A204.1 (cell line): Measurements from ENCODE around the gene IGF1R.

Experiments
- FAIRE-seq: peaks from 2 replicates; lab custom pipeline; 2012; peaks lifted over from hg19 to GRCh38; lab: Jason Lieb, UNC

Gene IGF1R

DNA sequence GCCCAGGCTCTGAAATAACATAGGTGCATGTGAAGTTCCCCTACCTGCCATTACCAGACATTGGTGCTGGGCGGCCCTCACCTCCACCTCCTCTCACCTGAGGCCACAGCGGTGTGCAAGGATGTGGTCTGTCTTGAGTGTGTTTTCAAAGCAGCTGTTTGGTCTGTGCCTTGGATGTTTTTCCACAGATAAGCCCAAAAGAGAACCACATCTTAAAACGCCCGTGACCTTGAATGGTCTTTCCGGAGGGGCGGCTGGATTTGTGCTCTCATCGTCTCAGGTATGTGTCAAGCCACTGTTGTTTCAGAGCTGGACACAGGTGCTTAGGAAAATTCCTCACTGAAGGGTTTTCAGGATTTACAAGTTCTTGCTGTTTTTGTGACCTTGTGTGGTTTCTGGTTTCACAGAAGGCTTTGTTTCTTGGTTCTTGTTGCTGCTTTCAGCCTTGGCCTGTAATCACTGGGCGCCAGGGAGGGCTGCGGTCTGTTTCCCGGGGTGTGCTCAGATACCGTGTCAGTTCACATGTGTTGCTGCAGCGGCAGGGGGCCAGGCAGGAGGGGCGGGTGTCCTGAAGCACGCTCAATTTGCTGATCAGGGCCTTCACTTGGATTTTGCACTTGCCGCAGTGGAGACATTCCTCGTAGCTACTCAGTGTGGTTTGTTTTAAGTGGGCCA, 128.4 kb downstream of the IGF1R start:
- FAIRE-seq = no peak

DNA sequence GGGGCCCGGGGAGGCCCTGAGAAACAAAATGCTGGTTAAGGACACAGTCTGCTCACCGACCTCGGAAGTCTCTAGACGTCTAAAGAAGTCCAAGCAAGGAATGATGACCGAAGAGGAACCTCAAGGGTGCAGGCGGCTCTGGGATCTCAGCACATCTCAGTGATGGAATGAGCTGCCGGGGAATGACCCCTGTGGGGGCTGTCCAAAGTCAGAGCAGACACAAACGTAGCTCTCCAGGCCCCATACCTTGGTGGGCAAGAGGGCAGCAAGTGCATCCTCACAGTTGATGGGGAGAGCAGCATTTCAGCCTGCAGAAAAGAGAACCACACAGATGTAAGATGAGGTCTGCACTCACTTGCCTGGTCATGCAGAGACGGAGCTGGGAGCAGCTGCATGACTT, 129.1 kb downstream of the IGF1R start:
- FAIRE-seq = no peak

GRCh38 chr15:98778263-98778959, 130.1 kb downstream of the IGF1R start:
- FAIRE-seq = no peak

GRCh38 chr15:98778960-98779359, 130.6 kb downstream of the IGF1R start:
- no peak for FAIRE-seq

GRCh38 chr15:98779463-98780071, 131.2 kb downstream of the IGF1R start:
- FAIRE-seq = no peak

GRCh38 chr15:98781838-98782237, 133.5 kb downstream of the IGF1R start:
- FAIRE-seq = no peak

DNA sequence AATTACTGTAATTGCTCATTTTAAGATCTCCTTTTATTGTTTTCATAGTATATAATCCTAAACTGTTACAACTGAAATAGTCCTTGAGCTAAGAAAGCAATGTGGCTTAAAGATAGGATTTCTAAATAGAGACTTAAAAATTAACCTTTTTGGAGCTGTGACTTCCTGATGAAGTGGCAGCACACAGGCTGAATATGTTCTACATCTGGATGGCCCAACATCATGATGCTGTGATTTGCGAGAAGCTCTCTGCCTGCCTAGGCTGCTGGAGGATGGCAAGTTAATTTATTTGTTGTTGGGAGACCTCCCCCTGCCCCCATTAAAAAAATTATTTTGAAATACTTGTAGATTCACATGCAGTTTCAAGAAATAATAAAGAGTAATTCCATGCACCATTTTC, 134.5 kb downstream of the IGF1R start:
- FAIRE-seq = no peak

DNA sequence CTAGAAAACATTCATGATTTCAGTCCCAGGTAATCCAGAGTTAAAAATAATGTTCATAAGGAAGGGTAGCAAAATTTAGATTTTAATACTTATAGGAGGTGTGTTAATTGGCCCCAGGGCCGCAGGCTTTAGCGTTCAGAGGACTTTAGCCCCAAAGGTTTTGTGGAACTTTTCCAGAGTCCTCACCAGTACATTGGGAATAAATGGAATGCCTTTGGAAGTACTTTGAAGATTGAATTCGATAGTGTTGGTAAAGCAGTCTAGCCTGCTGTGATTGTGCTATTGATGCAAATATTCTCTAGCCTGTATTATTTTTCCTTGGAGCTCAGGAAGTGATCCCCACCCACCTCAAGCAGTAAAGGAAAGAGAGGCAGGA, 137.1 kb downstream of the IGF1R start:
- FAIRE-seq = no peak

DNA sequence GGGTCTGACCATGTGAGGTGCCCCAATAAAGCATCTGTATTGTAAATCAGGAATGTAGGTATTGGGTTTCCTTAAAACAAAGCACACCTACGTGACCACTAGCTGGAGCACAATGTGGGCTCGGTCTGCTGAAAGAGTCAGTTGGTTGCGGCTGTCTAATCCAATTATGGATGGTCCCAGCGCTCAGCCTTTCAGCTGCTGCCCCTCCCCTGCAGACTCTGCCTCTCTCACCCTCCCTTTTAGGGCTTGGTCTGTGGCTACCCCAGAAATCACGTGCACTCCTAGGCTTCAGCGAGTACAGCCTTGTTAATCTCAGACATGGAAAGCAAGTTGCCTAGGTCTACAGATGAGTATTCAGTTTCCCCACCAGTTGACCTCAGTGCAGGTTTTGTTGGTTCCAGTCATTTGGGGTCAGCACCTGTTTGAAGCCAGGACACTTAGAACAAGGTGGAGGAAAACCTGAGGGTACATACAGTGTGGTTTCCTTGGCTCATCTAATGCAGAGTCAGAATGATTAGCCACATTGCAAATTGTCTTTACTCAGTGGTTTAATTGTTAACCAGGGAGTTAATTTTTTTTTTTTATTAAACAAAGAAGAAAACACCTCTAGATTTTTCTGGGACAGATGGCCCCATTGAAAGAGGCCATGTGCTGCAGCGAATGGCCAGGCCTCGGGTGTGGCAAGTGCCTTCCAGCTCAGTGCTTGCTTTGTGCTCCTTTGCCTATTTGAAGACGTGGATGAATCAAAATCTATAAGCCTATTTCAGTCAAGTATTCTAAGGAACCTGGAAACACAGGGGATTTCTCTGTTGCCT, 137.7 kb downstream of the IGF1R start:
- no peak for FAIRE-seq

- FAIRE-seq = no peak
Observed at GRCh38 chr15:98786717-98787116, 138.4 kb downstream of the IGF1R start.

DNA sequence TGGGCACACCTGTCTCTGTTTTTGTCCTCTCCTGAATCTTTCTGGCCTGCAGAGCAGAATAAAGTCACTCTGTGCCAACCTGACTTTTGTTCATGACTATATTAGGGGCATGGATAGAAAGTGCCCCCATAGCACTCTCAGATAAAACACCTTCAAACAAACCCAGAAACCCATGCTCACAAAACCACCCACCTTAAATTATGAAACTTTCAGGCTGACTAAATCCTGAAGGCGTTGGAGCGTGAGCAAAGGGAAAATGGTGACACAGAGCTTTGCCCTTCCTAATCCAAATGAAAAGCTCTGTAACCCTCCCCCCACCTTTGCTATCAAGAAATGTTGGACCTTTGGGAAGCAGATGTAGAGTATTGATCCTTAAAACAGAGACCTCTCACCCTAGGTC, 138.9 kb downstream of the IGF1R start:
- FAIRE-seq = no peak

DNA sequence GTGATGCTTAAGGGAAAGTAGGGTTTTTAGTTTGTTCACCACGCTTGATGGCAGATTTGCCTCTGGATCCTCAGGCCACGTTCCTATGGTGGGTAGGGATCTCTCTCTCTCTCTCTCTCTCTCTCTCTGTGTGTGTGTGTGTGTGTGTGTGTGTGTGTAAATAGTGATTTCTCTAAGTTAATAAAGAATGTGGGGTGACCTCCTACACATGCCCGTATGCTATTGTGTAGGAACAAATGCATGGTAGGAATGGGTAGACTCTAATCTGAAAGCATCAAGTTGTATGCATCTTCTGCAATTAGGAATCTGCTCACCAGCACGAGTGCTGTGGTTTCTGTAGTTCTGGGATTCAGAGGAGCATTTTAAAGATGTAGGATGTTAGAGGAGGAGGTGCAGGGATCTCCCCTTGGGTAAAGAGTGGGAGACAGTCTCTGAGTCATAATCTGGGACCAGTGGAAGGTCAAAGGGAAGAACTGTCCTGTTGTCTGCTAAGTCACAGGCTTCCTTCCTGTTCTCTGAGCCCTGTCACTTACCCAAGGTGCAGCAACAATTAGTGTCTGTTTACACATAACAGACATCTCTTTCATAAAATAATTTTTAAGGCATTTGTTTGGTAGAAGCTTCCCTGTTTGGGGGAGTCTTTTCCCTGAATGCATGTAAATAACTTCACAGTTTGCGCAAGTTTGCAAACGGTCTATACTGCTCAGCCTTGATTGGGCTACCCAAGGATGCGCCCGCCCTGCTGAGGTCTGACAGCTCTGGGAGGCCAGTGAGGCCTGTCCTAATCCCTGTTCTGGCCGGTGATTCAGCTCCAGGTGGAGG, 139.8 kb downstream of the IGF1R start:
- FAIRE-seq = no peak

DNA sequence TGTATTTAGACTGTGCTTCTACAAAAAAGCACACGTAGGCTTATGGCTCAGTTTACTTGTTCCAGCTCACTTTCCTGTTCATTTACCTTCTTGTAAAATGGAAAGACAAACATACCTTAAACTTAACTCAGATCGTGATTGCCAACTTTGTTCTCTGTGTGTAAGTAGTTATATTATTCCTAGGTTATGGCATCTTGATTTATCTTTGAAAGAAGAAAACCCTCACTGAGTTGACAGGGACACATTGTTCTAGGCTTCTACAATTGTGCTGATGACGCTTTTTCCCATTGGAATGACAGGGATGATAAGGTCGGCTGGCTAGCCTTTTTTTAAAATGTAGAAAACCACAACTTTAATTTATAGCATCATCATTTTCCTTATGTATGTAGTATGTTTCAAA, 140.7 kb downstream of the IGF1R start:
- no peak for FAIRE-seq

GRCh38 chr15:98790270-98790669, 141.9 kb downstream of the IGF1R start:
- no peak for FAIRE-seq

DNA sequence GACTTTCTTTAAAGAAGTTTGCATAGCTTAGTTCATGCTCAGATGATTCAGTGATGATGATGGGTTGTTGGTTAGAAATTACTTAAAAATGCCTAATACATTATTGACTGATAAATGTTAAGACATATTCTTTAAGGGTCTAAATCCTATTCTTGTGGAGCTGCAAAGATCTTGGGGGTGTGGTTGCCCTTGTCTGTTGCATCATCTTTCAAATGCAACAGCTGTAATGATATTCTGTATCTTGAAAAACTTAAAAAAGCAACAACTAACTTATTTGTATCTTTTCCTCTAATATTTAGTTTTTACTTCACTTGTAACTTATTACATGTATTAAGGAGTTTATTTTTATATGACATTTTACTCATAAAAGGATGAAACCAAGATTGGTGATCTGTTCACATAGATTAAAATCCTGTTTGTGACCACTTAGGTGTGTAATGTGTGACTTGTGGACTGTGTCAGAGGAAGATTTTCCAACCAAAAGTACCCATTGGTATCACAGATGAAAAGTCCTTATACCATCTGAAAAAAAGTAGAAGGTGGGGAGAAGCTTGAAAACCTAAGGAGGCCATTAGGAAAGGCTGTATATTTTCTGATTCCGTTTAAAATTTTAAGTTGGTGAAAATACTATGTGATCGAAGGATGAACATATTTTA, 142.8 kb downstream of the IGF1R start:
- no peak for FAIRE-seq

GRCh38 chr15:98792117-98792516, 143.8 kb downstream of the IGF1R start:
- no peak for FAIRE-seq

DNA sequence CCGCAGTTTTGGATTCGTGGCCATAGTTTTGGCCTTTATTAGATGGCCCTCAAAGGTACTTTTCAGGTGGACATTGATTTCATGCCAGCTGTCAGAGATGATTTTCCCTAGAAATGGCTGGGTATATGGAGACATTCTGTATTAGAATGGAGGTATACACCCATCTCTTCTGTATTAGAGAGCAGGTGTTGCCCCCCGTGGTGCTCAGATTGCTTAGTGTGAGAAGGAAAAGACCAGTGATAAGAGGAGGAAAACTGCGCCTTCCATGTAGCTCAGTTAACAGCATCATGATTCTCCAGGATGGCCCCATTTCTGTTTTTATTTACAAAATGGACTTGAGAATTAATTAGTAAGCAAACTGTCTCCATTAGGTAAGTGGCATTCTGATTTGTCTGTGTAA, 145.9 kb downstream of the IGF1R start:
- no peak for FAIRE-seq

GRCh38 chr15:98794748-98795147, 146.4 kb downstream of the IGF1R start:
- no peak for FAIRE-seq

DNA sequence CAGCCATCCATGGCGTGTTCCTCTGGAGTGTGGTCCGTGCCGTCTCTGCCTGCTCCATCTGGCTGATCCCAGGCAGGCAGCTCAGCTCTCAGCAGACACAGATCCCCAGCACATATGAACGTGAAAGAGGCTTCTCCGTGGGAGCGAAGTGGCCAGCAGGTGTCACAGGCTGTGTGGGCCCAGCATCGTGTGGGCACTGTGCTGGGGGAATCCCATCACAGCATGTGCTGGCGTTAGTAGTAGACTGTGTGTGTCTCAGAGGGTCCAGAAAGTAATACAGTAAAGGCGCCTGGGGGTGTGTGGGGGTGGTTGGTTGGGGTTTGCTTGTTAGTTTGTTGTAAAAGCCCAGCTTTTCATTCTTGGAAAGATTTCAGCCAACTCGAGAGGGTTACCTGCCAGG, 147.6 kb downstream of the IGF1R start:
- FAIRE-seq = no peak

GRCh38 chr15:98796685-98797357, 148.5 kb downstream of the IGF1R start:
- no peak for FAIRE-seq

- FAIRE-seq = no peak
Observed at GRCh38 chr15:98798375-98798893, 150.1 kb downstream of the IGF1R start.
